IMR-90 (cell line): Measurements from ENCODE around the gene SELENOH.

ENCODE experiments used
- CEBPB ChIP-seq: IDR thresholded peaks from 2 replicates; pipeline ENCODE4 v1.6.1; 2012; ENCODE audit warnings: low read depth, low read length, improper control_type of control experiment
- CTCF ChIP-seq: conservative IDR thresholded peaks from 2 replicates; pipeline ENCODE4 v1.5.1; 2012; ENCODE audit warnings: mild to moderate bottlenecking, low read depth, low read length, improper control_type of control experiment
- ELK1 ChIP-seq: fragments of 150-350 bp; IDR thresholded peaks from 2 replicates; pipeline ENCODE4 v1.6.1; 2016; ENCODE audit warnings: low read depth, mild to moderate bottlenecking, low read length, moderate library complexity, borderline replicate concordance
- MAFK ChIP-seq: IDR thresholded peaks from 2 replicates; pipeline ENCODE4 v1.6.1; 2012; ENCODE audit warnings: low read depth, low read length, improper control_type of control experiment
- MAZ ChIP-seq: IDR thresholded peaks from 2 replicates; pipeline ENCODE4 v1.6.1; 2012; ENCODE audit warnings: low read depth, mild to moderate bottlenecking, low read length, improper control_type of control experiment, moderate library complexity, borderline replicate concordance
- POLR2A ChIP-seq: IDR thresholded peaks from 2 replicates; pipeline ENCODE4 v1.6.1; 2012; ENCODE audit warnings: mild to moderate bottlenecking, low read depth, low read length
- RAD21 ChIP-seq: IDR thresholded peaks from 2 replicates; pipeline ENCODE4 v1.6.1; 2012; ENCODE audit warnings: low read length, improper control_type of control experiment
- RCOR1 ChIP-seq: IDR thresholded peaks from 2 replicates; pipeline ENCODE4 v1.6.1; 2012; ENCODE audit warnings: mild to moderate bottlenecking, low read length, improper control_type of control experiment; ENCODE audit not compliant: insufficient replicate concordance
- SMC3 ChIP-seq: fragments of 150-350 bp; IDR thresholded peaks from 2 replicates; pipeline ENCODE4 v1.6.1; 2016; ENCODE audit warnings: low read depth, mild to moderate bottlenecking, antibody characterized with exemption, low read length, moderate library complexity
- USF2 ChIP-seq: fragments of 150-350 bp; IDR thresholded peaks from 2 replicates; pipeline ENCODE4 v1.6.1; 2017; ENCODE audit warnings: mild to moderate bottlenecking, antibody characterized with exemption, low read length, low read depth

GRCh38 chr11:57728829-57729228 lies 12.5 kb upstream of the SELENOH start:
- no peak for TF ChIP-seq CTCF
- no peak for TF ChIP-seq CEBPB
- TF ChIP-seq RAD21 = no peak
- TF ChIP-seq POLR2A = no peak
- no peak for TF ChIP-seq ELK1
- TF ChIP-seq RCOR1 = no peak
- TF ChIP-seq SMC3 = no peak
- no peak for TF ChIP-seq MAFK
- no peak for TF ChIP-seq USF2
- TF ChIP-seq MAZ = no peak
